Measurements from ENCODE around the gene TLR7.

TLR7 gene

GRCh38 chrX:12866451-12867377 is at the start of gene TLR7:
Gene TLR7, plus strand, starts transcription at chrX:12867072. Its CDS starts 507 bp downstream, at chrX:12867579.
- DNase-seq = no peak

GRCh38 chrX:12817528-12817927 is 49.3 kb upstream of the TLR7 start:
- no peak for DNase-seq

GRCh38 chrX:12819222-12819621 is 47.6 kb upstream of the TLR7 start:
- DNase-seq = no peak

GRCh38 chrX:12820737-12821136 is 46.1 kb upstream of the TLR7 start:
- DNase-seq = no peak

GRCh38 chrX:12824944-12825343 is 41.9 kb upstream of the TLR7 start:
- no peak for DNase-seq

- no peak for DNase-seq
Observed at GRCh38 chrX:12825801-12826200, 41.1 kb upstream of the TLR7 start.

- DNase-seq = no peak
Observed at GRCh38 chrX:12843061-12843667, 23.7 kb upstream of the TLR7 start.

GRCh38 chrX:12843668-12844279 is 23.1 kb upstream of the TLR7 start:
- no peak for DNase-seq

- no peak for DNase-seq
Observed at GRCh38 chrX:12844319-12844718, 22.6 kb upstream of the TLR7 start.

GRCh38 chrX:12865359-12865758 is 1.5 kb upstream of the TLR7 start:
- no peak for DNase-seq

- no peak for DNase-seq
Observed at GRCh38 chrX:12867685-12868084, 813 bp downstream of the TLR7 start.

GRCh38 chrX:12868747-12869146 is 1.9 kb downstream of the TLR7 start:
- DNase-seq = no peak

GRCh38 chrX:12871257-12871656 is 4.4 kb downstream of the TLR7 start:
- no peak for DNase-seq

GRCh38 chrX:12872741-12873140 is 5.9 kb downstream of the TLR7 start:
- DNase-seq = no peak

GRCh38 chrX:12874581-12874980 is 7.7 kb downstream of the TLR7 start:
- no peak for DNase-seq

- no peak for DNase-seq
Observed at GRCh38 chrX:12877386-12877785, 10.5 kb downstream of the TLR7 start.

GRCh38 chrX:12878536-12878935 is 11.7 kb downstream of the TLR7 start:
- DNase-seq = no peak

GRCh38 chrX:12881914-12882313 is 15.0 kb downstream of the TLR7 start:
- DNase-seq = no peak

GRCh38 chrX:12885508-12885907 is 18.6 kb downstream of the TLR7 start:
- no peak for DNase-seq

GRCh38 chrX:12886545-12886944 is 19.7 kb downstream of the TLR7 start:
- no peak for DNase-seq

- DNase-seq = no peak
Observed at GRCh38 chrX:12887141-12887540, 20.3 kb downstream of the TLR7 start.

- DNase-seq = no peak
Observed at GRCh38 chrX:12887767-12888166, 20.9 kb downstream of the TLR7 start.

GRCh38 chrX:12890467-12890866 is 23.6 kb downstream of the TLR7 start:
- no peak for DNase-seq

GRCh38 chrX:12891171-12891570 is 24.3 kb downstream of the TLR7 start:
- no peak for DNase-seq
